OCI-LY7 (cell line): ENCODE results near the gene REG4.

ENCODE experiments used
- EZH2phosphoT487 ChIP-seq: fragments of 200-600 bp; sonication (generic); IDR thresholded peaks from 2 replicates; pipeline ENCODE4 v1.6.1; 2018; ENCODE audit warnings: low read depth, borderline replicate concordance, mild to moderate bottlenecking, mixed run types, antibody characterized with exemption, low read length, moderate library complexity, mixed read lengths
- TF ChIP-seq, protein P1 (sequence below): fragments of 200-600 bp; sonication (generic); conservative IDR thresholded peaks from 2 replicates; pipeline ENCODE4 v1.5.1; 2014; ENCODE audit warnings: mild to moderate bottlenecking, antibody characterized with exemption, low read length, moderate library complexity, mixed read lengths

DNA sequence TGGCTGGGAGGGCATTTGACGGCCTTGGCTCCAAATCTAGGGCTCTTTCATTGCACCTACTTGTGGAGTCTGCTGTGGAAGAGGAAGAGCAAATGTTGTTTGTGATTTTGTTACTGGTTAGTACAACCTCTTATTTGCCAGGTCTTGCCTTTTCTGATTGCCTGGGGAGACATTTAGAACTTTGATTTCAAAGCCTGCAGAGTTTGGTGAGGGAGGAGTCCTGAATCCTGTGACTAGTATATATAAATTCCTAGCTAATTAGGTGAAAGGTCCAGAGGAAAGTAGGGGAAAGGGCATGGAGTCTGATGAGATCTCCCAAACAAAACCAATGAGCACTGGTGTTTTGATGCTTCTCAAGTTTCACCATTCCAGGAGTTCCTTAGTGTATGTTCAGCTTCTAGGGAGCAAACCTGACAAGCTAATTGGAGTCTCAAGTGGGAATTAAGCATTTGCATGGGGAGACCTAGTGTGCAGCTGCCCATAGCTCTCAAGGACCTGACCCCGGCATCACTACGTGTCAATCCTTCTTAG is 37.5 kb downstream of the REG4 start:
- TF ChIP-seq EZH2phosphoT487, result no peak
- TF ChIP-seq, protein P1, sequence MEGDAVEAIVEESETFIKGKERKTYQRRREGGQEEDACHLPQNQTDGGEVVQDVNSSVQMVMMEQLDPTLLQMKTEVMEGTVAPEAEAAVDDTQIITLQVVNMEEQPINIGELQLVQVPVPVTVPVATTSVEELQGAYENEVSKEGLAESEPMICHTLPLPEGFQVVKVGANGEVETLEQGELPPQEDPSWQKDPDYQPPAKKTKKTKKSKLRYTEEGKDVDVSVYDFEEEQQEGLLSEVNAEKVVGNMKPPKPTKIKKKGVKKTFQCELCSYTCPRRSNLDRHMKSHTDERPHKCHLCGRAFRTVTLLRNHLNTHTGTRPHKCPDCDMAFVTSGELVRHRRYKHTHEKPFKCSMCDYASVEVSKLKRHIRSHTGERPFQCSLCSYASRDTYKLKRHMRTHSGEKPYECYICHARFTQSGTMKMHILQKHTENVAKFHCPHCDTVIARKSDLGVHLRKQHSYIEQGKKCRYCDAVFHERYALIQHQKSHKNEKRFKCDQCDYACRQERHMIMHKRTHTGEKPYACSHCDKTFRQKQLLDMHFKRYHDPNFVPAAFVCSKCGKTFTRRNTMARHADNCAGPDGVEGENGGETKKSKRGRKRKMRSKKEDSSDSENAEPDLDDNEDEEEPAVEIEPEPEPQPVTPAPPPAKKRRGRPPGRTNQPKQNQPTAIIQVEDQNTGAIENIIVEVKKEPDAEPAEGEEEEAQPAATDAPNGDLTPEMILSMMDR, result no peak
